ENCODE data around the gene NTSR2. TPM values are rescaled to one million over a fixed set of nuclear protein-coding genes. Genes with fewer than 3 reads are reported as not detected.

NTSR2 gene
- total RNA-seq, 1 experiment from 2014 or later = not detected

- Mint-ChIP-seq H3K27me3 (ENCODE audit: insufficient read depth, unreplicated experiment) (peaks cover 18% of the 10 kb centered on the region), H3K9me3 (ENCODE audit: unreplicated experiment) (no peaks in the 10 kb centered on the region), H3K4me3 (ENCODE audit: unreplicated experiment) (no peak overlapping the region), H3K27ac (ENCODE audit: low read depth, unreplicated experiment) (no peak overlapping the region), H3K4me1 (ENCODE audit: insufficient read depth, unreplicated experiment) (peaks cover 16% of the 10 kb centered on the region), H3K36me3 (ENCODE audit: insufficient read depth, unreplicated experiment) (no peaks in the 10 kb centered on the region)
- no TSS peak for BruUV-seq (replicated peaks)
- DNase-seq (ENCODE audit: unreplicated experiment) = no peak
- intact Hi-C loops (cut with micrococcal nuclease) = no loop called here
- POLR2A ChIA-PET = no interaction called here
- CTCF ChIA-PET = interaction anchor here (0.7 to 1.4 kb wide), 3 partner anchors 22 to 289 kb away, joined by 3 to 4 read pairs (median 3); no protein-coding TSS in a partner anchor
- TF ChIP-seq CTCF (IDR thresholded peaks at IDR 0.05; ENCODE audit: unreplicated experiment) = no peak
Measured at GRCh38 chr2:11717623-11718022, 47.6 kb upstream of the NTSR2 start.

GRCh38 chr2:11716689-11717321, 46.8 kb upstream of the NTSR2 start:
- Mint-ChIP-seq H3K4me1 (ENCODE audit: insufficient read depth, unreplicated experiment) (peaks cover 12% of the 10 kb centered on the region), H3K4me3 (ENCODE audit: unreplicated experiment) (no peak overlapping the region), H3K9me3 (ENCODE audit: unreplicated experiment) (no peaks in the 10 kb centered on the region), H3K27ac (ENCODE audit: low read depth, unreplicated experiment) (peak overlapping the region; percentile 75), H3K27me3 (ENCODE audit: insufficient read depth, unreplicated experiment) (peaks cover 18% of the 10 kb centered on the region), H3K36me3 (ENCODE audit: insufficient read depth, unreplicated experiment) (no peaks in the 10 kb centered on the region)
- no peak for TF ChIP-seq CTCF (IDR thresholded peaks at IDR 0.05; ENCODE audit: unreplicated experiment)
- peak; percentile 77 for DNase-seq (ENCODE audit: unreplicated experiment)
- intact Hi-C loops (cut with micrococcal nuclease) = no loop called here
- CTCF ChIA-PET = interaction anchor here (0.7 to 1.6 kb wide), 4 partner anchors 22 to 1006 kb away, joined by 3 to 4 read pairs (median 4); no protein-coding TSS in a partner anchor
- POLR2A ChIA-PET = interaction anchor here (0.7 to 1.2 kb wide), 6 partner anchors 9 to 36 kb away, joined by 3 to 4 read pairs (median 3); no protein-coding TSS in a partner anchor
- no TSS peak for BruUV-seq (replicated peaks)

- Mint-ChIP-seq H3K4me3 (ENCODE audit: unreplicated experiment) (no peak overlapping the region), H3K4me1 (ENCODE audit: insufficient read depth, unreplicated experiment) (peaks cover 18% of the 10 kb centered on the region), H3K36me3 (ENCODE audit: insufficient read depth, unreplicated experiment) (no peaks in the 10 kb centered on the region), H3K27me3 (ENCODE audit: insufficient read depth, unreplicated experiment) (peaks cover 18% of the 10 kb centered on the region), H3K27ac (ENCODE audit: low read depth, unreplicated experiment) (peak overlapping the region; percentile 75), H3K9me3 (ENCODE audit: unreplicated experiment) (no peaks in the 10 kb centered on the region)
- BruUV-seq (replicated peaks) = no TSS peak
- POLR2A ChIA-PET = interaction anchor here (0.7 to 1.2 kb wide), 6 partner anchors 9 to 37 kb away, joined by 3 to 4 read pairs (median 3); no protein-coding TSS in a partner anchor
- TF ChIP-seq CTCF (IDR thresholded peaks at IDR 0.05; ENCODE audit: unreplicated experiment) = no peak
- no peak for DNase-seq (ENCODE audit: unreplicated experiment)
- intact Hi-C loops (cut with micrococcal nuclease) = no loop called here
- CTCF ChIA-PET = interaction anchor here (0.7 to 1.6 kb wide), 4 partner anchors 21 to 1005 kb away, joined by 3 to 4 read pairs (median 4); no protein-coding TSS in a partner anchor
Measured at GRCh38 chr2:11715987-11716652, 46.1 kb upstream of the NTSR2 start.

GRCh38 chr2:11713815-11714214, 43.8 kb upstream of the NTSR2 start:
- peaks cover 25% of the 10 kb centered on the region for H3K4me1 Mint-ChIP-seq (ENCODE audit: insufficient read depth, unreplicated experiment)
- DNase-seq (ENCODE audit: unreplicated experiment) = no peak
- H3K36me3 Mint-ChIP-seq (ENCODE audit: insufficient read depth, unreplicated experiment) = no peaks in the 10 kb centered on the region
- no peak for TF ChIP-seq CTCF (IDR thresholded peaks at IDR 0.05; ENCODE audit: unreplicated experiment)
- BruUV-seq (replicated peaks) = no TSS peak
- ChIA-PET CTCF (interaction anchor here (1.1 kb wide), 1 partner anchor 30 kb away, joined by 4 read pairs; no protein-coding TSS in a partner anchor), POLR2A (interaction anchor here (1.0 kb wide), 1 partner anchor 32 kb away, joined by 3 read pairs; no protein-coding TSS in a partner anchor)
- no peak overlapping the region for H3K4me3 Mint-ChIP-seq (ENCODE audit: unreplicated experiment)
- H3K27ac Mint-ChIP-seq (ENCODE audit: low read depth, unreplicated experiment) = no peak overlapping the region
- H3K9me3 Mint-ChIP-seq (ENCODE audit: unreplicated experiment) = no peaks in the 10 kb centered on the region
- no peaks in the 10 kb centered on the region for H3K27me3 Mint-ChIP-seq (ENCODE audit: insufficient read depth, unreplicated experiment)
- intact Hi-C loops (cut with micrococcal nuclease) = no loop called here

Measured in MCF 10A (cell line).